Skeletal muscle satellite cell (primary cell): Measurements from ENCODE around the gene CACNA2D3.

Source experiments
- H3K27me3 ChIP-seq: 2 replicates; pipeline ENCODE4 v1.7.0; 2013; ENCODE audit warnings: low read length; ENCODE audit not compliant: control insufficient read depth, insufficient read depth
- H3K36me3 ChIP-seq: 2 replicates; pipeline ENCODE4 v1.7.0; 2013; ENCODE audit warnings: mild to moderate bottlenecking, control low read depth, low read length; ENCODE audit not compliant: insufficient read depth
- H3K4me1 ChIP-seq: 2 replicates; pipeline ENCODE4 v1.7.0; 2013; ENCODE audit warnings: low read length; ENCODE audit not compliant: control insufficient read depth, insufficient read depth
- H3K4me2 ChIP-seq: 2 replicates; pipeline ENCODE4 v1.7.0; 2013; ENCODE audit warnings: mild to moderate bottlenecking, low read length
- H3K4me3 ChIP-seq: 2 replicates; pipeline ENCODE4 v1.7.0; 2013; ENCODE audit warnings: low read length
- H3K9ac ChIP-seq: 2 replicates; pipeline ENCODE4 v1.7.0; 2013; ENCODE audit warnings: mild to moderate bottlenecking, low read depth, low read length, moderate library complexity
- H3K9me3 ChIP-seq: replicated peaks from 2 replicates; pipeline ENCODE4 v1.7.0; 2013; ENCODE audit warnings: mild to moderate bottlenecking, control low read depth, low read length

Gene CACNA2D3

GRCh38 chr3:54347060-54347459, 224.7 kb downstream of the CACNA2D3 start:
- no peak overlapping the region for H3K9ac ChIP-seq
- H3K27me3 ChIP-seq: no peaks in the 10 kb centered on the region
- H3K4me1 ChIP-seq: no peaks in the 10 kb centered on the region
- no peak overlapping the region for H3K4me3 ChIP-seq
- no peak overlapping the region for H3K4me2 ChIP-seq
- H3K36me3 ChIP-seq: no peaks in the 10 kb centered on the region
- H3K9me3 ChIP-seq: no peaks in the 10 kb centered on the region

DNA sequence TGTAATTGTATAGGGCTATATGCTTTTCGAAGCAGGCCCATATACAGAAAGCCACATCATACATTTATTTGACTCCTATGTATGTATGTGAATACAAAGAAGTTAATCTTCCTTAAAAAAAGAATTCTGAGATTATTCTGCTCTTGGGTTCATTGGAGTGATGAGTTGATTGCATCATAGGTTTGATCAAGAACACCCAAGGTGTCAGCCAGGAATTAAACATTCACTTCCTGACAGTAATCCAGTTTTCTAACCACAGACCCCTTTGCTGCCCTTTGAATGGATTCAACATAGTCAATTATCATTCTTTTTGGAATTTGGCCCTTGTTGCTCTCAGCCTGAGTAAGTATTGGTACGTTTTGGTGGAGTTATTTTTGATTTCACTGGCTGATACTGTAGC, 225.6 kb downstream of the CACNA2D3 start:
- Histone ChIP-seq H3K4me3 (no peak overlapping the region), H3K9me3 (no peaks in the 10 kb centered on the region), H3K9ac (no peak overlapping the region), H3K4me1 (no peaks in the 10 kb centered on the region), H3K36me3 (no peaks in the 10 kb centered on the region), H3K27me3 (no peaks in the 10 kb centered on the region), H3K4me2 (no peak overlapping the region)

DNA sequence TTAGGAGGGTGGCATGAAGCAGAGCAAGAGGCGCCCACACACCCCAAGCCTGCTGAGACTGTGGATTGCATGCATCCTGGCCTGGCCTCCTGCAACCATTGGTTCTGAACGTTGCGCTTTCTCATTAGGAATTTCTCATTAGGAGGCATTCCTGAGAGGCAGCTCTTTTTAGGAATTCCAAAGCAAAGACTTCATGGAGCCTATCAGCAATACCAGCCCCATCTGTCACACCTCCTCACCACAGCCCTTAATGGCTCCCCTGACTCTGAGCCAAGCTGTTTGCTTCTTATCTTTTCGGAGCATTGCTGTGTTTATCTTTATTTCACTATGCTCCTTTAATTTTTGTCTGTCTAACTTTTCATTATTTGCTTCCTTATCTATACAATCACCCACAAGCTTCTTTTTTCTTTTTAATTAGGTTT, 226.9 kb downstream of the CACNA2D3 start:
- H3K9me3 ChIP-seq: no peaks in the 10 kb centered on the region
- H3K9ac ChIP-seq: no peak overlapping the region
- H3K4me2 ChIP-seq: no peak overlapping the region
- H3K36me3 ChIP-seq: no peaks in the 10 kb centered on the region
- no peak overlapping the region for H3K4me3 ChIP-seq
- H3K27me3 ChIP-seq: no peaks in the 10 kb centered on the region
- no peaks in the 10 kb centered on the region for H3K4me1 ChIP-seq

DNA sequence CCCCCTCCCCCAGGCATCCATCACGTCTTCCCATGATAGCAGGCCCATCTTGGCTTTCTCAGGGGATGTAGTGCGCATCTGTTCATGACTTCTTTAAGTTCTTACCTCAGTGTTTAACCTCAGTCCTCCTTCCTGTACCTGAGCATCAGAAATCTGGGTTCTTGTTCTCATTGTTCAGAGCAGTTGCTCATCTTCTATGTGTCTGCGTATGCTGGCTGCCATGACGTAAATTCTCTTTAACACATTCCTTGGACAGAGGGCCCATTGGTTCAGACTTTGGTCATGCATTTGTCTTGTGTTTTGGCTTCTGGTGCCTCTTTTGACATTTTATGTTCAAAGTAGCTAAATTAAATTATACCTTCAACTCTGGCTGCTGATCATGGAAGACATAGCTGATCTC, 227.3 kb downstream of the CACNA2D3 start:
- H3K4me1 ChIP-seq: no peaks in the 10 kb centered on the region
- no peak overlapping the region for H3K4me2 ChIP-seq
- H3K9ac ChIP-seq: no peak overlapping the region
- no peaks in the 10 kb centered on the region for H3K27me3 ChIP-seq
- no peaks in the 10 kb centered on the region for H3K9me3 ChIP-seq
- H3K36me3 ChIP-seq: no peaks in the 10 kb centered on the region
- H3K4me3 ChIP-seq: no peak overlapping the region

DNA sequence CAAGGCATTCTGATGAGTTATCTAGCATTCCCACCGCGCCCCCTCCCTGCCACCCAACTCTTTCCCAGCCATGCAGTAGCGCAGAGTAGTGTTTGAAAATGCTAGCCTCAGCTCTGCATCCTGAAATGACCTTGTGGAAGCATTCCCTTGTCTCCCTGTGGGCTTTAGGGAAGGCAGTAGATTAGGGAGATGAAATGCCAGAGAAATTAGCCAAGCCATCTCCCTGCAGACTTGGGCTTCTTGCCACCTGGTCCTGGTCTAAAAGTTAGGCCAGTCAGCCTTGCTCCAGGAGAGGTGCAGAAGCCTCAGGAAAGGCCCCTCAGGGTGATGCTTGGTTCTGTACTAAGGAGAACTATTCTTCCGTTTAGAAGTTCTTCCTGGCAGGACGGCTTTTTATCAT, 231.2 kb downstream of the CACNA2D3 start:
- Histone ChIP-seq H3K27me3 (no peaks in the 10 kb centered on the region), H3K9ac (no peak overlapping the region), H3K36me3 (no peaks in the 10 kb centered on the region), H3K4me2 (no peak overlapping the region), H3K4me1 (no peaks in the 10 kb centered on the region), H3K9me3 (no peaks in the 10 kb centered on the region), H3K4me3 (no peak overlapping the region)

DNA sequence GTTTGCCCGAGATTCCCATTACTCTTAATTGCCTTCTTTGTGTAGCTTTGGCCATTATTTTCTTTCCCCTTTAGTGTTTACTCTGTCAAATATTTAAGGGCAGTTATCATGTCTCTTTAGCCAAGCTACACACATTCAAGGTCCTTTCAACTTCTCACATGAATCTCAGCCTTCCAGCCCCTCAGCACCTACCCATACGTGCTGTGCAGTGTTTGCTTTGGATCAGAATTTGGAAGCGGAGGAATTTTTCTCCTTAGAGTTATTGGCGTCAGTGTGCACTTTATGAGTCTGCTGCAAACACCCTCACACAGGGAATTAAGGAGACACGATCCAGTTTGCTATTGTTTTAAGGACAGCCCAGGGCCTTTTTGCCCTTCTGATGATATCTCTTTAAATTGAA, 231.6 kb downstream of the CACNA2D3 start:
- Histone ChIP-seq H3K27me3 (no peaks in the 10 kb centered on the region), H3K4me3 (no peak overlapping the region), H3K9me3 (no peaks in the 10 kb centered on the region), H3K4me2 (no peak overlapping the region), H3K4me1 (no peaks in the 10 kb centered on the region), H3K9ac (no peak overlapping the region), H3K36me3 (no peaks in the 10 kb centered on the region)

- no peaks in the 10 kb centered on the region for H3K4me1 ChIP-seq
Measured at GRCh38 chr3:54355800-54356199, 233.4 kb downstream of the CACNA2D3 start.

DNA sequence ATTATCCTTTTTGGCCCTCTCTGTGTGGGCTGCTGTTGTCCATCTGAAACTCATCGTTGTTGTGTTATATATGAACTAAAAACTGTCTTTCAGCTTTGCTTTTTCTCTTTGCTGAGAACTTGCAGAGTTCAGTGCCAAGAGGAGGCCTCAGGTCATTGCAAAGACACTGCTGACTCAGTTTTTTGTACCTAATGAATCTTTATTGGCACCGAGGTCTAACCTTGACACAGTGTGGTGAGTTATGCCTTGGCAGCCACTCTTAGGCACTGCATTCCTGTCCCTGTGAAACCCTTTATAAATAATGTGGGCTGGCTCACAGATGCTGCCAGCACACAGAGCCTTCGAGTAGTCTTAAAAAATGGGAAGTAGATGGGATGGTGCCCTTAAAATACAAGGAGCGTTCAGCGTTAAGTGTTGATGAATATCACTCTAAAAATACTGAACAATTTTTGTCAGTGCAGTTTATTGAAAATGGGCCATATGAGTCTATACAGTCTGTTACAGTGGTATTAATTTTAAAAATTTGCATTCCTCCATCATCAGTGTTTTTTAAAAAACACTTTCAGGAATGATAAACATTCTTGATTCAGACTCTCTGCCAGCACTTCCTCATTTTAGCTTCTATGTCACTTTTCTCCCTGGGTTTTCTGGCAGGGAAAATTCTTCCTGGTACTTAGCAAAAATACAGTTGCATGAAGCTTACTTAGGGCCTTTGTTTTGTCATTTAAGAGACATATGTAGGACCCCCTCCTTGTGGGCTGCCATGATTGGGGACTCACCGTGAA, 234.1 kb downstream of the CACNA2D3 start:
- H3K4me1 ChIP-seq: no peaks in the 10 kb centered on the region
- no peaks in the 10 kb centered on the region for H3K36me3 ChIP-seq
- H3K27me3 ChIP-seq: no peaks in the 10 kb centered on the region
- H3K4me2 ChIP-seq: no peak overlapping the region
- no peaks in the 10 kb centered on the region for H3K9me3 ChIP-seq
- H3K9ac ChIP-seq: no peak overlapping the region
- H3K4me3 ChIP-seq: no peak overlapping the region

More at GRCh38 chr3:54355800-54356199, 233.4 kb downstream of the CACNA2D3 start:
- Histone ChIP-seq H3K4me2 (no peak overlapping the region), H3K9ac (no peak overlapping the region), H3K4me3 (no peak overlapping the region), H3K9me3 (no peaks in the 10 kb centered on the region), H3K36me3 (no peaks in the 10 kb centered on the region), H3K27me3 (no peaks in the 10 kb centered on the region)

DNA sequence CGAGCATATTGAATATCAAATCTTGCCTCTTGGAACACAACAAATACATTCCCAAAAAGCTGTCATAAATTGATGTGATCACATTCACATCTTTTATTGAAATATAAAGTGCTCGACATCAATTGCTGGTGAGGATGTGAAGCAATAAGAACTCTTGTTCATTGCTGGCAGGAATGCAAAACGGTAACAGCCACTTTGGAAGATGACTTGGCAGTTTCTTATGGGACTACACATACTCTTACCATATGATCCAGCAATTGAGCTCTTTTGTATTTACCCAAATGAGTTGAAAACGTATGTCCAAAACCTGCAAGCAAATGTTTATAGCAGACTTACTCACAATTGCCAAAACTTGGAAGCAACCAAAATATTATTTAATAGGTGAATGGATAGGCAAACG, 234.9 kb downstream of the CACNA2D3 start:
- no peak overlapping the region for H3K9ac ChIP-seq
- no peaks in the 10 kb centered on the region for H3K9me3 ChIP-seq
- H3K4me3 ChIP-seq: no peak overlapping the region
- H3K27me3 ChIP-seq: no peaks in the 10 kb centered on the region
- no peak overlapping the region for H3K4me2 ChIP-seq
- no peaks in the 10 kb centered on the region for H3K36me3 ChIP-seq
- no peaks in the 10 kb centered on the region for H3K4me1 ChIP-seq

DNA sequence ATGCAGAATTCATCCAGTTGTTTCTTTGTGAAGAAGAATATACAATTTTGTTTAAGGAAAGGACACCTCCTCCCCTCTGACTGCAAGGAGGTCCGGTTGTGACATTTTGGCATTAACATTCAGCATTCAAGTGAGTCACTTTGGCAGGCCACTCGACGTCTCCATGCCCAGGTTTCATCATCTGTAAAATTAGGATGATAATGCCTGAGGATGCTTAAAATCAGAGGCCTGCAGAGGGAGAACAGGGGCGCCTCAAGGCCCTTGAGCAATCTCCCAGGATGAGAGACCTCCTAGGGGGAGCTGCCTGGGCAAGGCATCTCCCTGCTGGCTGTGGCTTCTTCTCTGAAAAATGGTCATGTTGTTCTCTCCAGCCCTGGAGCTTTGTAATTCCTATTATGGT, 236.0 kb downstream of the CACNA2D3 start:
- Histone ChIP-seq H3K4me3 (no peak overlapping the region), H3K36me3 (no peaks in the 10 kb centered on the region), H3K27me3 (no peaks in the 10 kb centered on the region), H3K4me2 (no peak overlapping the region), H3K4me1 (no peaks in the 10 kb centered on the region), H3K9ac (no peak overlapping the region), H3K9me3 (no peaks in the 10 kb centered on the region)

DNA sequence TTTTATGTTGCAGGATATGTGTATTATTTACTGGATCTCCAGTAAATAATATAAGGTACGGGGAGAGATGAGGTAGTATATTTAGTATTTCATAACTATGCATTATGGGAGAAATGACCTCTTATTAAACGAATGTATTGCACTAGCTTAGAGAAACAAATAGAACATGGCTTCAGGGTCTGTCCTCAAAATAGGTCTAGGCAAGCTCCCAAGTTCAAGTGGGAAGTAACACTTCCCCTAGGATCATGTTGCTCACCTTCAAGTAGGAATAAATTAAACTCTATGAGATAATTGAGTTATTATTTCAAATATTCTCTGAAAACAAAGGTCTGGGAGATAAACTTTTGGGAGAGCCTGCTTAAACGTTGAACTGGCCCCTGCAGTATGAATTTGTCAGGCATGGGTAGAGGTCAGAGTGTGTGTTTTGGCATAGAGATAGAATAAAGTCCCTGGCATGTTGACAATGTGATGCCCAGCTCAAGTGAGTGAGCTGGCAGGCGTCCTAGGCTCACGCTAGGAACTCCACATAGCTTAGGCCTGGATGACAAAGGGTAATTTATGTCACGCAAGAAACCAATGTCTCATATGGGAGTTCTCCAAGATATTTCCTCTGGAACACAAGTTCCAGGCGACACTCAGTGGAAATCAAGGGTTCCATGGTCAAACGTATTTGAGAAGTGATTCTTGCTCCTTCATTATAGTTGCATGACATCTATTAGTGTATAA, 236.8 kb downstream of the CACNA2D3 start:
- no peaks in the 10 kb centered on the region for H3K36me3 ChIP-seq
- H3K27me3 ChIP-seq: no peaks in the 10 kb centered on the region
- H3K9ac ChIP-seq: no peak overlapping the region
- H3K9me3 ChIP-seq: no peaks in the 10 kb centered on the region
- H3K4me2 ChIP-seq: no peak overlapping the region
- H3K4me3 ChIP-seq: no peak overlapping the region
- H3K4me1 ChIP-seq: no peaks in the 10 kb centered on the region

DNA sequence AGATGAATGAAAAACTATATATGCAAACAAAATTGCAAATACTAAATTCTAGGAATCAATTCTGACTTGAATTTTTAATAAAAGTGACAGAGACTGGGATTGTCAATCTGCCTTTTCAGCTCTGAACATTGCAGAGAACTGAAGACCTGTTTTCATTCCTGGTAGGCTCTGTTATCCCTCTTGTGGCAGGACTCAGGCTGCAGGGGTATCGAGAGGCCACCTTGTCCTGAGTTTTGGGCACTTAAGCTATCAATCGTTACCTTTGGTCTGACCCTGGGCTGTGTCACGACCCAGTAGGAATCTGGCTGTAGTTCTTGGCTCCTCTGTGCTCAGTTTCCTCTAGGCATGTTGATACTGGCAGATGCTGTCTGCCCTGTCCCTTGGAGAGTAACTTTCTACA, 238.0 kb downstream of the CACNA2D3 start:
- no peaks in the 10 kb centered on the region for H3K27me3 ChIP-seq
- no peak overlapping the region for H3K4me2 ChIP-seq
- no peaks in the 10 kb centered on the region for H3K4me1 ChIP-seq
- H3K9ac ChIP-seq: no peak overlapping the region
- no peaks in the 10 kb centered on the region for H3K36me3 ChIP-seq
- H3K9me3 ChIP-seq: no peaks in the 10 kb centered on the region
- H3K4me3 ChIP-seq: no peak overlapping the region
